Activated T-helper 9 cell treated with anti-CD3 and anti-CD28 coated beads, Interleukin-2, amount 50 U/mL, for 16 hours (primary cell): ENCODE measurements around the gene BCL11B.

ENCODE experiments used
- DNase-seq: peaks from one replicate; pipeline ENCODE4 v3.0.0-alpha.2; 2020; ENCODE audit warnings: low read depth

The BCL11B gene

GRCh38 chr14:99271951-99272631 lies at the start of gene BCL11B:
TSS of gene BCL11B (minus strand) at chr14:99272197. CDS start at chr14:99271218, 979 bp downstream.
- peak; percentile 83 for DNase-seq

- DNase-seq = no peak
Measured at GRCh38 chr14:99321236-99321925, 49.4 kb upstream of the BCL11B start.

- DNase-seq = no peak
Measured at GRCh38 chr14:99320621-99321235, 48.7 kb upstream of the BCL11B start.

GRCh38 chr14:99320105-99320572 lies 48.1 kb upstream of the BCL11B start:
- peak; percentile 60 for DNase-seq

- no peak for DNase-seq
Measured at GRCh38 chr14:99318959-99319295, 46.9 kb upstream of the BCL11B start.

GRCh38 chr14:99318091-99318958 lies 46.3 kb upstream of the BCL11B start:
- DNase-seq = no peak

- DNase-seq = no peak
Measured at GRCh38 chr14:99317231-99318090, 45.5 kb upstream of the BCL11B start.

- DNase-seq = no peak
Measured at GRCh38 chr14:99316281-99317163, 44.5 kb upstream of the BCL11B start.

GRCh38 chr14:99315197-99315596 lies 43.2 kb upstream of the BCL11B start:
- DNase-seq = no peak

- no peak for DNase-seq
Measured at GRCh38 chr14:99314623-99315022, 42.6 kb upstream of the BCL11B start.

GRCh38 chr14:99313234-99313633 lies 41.2 kb upstream of the BCL11B start:
- DNase-seq = no peak

GRCh38 chr14:99312106-99312505 lies 40.1 kb upstream of the BCL11B start:
- DNase-seq = no peak

- no peak for DNase-seq
Measured at GRCh38 chr14:99309220-99309766, 37.3 kb upstream of the BCL11B start.

GRCh38 chr14:99304208-99304607 lies 32.2 kb upstream of the BCL11B start:
- DNase-seq = no peak

- no peak for DNase-seq
Measured at GRCh38 chr14:99300190-99300589, 28.2 kb upstream of the BCL11B start.

- DNase-seq = no peak
Measured at GRCh38 chr14:99296517-99296916, 24.5 kb upstream of the BCL11B start.

- no peak for DNase-seq
Measured at GRCh38 chr14:99289394-99290189, 17.6 kb upstream of the BCL11B start.

- no peak for DNase-seq
Measured at GRCh38 chr14:99288948-99289347, 17.0 kb upstream of the BCL11B start.

- DNase-seq = no peak
Measured at GRCh38 chr14:99287269-99287942, 15.4 kb upstream of the BCL11B start.
